NCI-H748 treated with DMSO at 0.1 percent for 48 hours (cell line): ENCODE results near the gene PARVB.

ENCODE experiments used
- DNase-seq: peaks from one replicate; lab custom pipeline; 2025; lab: John Stamatoyannopoulos, UW

Gene PARVB

GRCh38 chr22:44089717-44090570, 65.8 kb downstream of the PARVB start:
- DNase-seq, result no peak

GRCh38 chr22:44090571-44090905, 66.4 kb downstream of the PARVB start:
- DNase-seq, result no peak

GRCh38 chr22:44091021-44091721, 67.1 kb downstream of the PARVB start:
- DNase-seq, result no peak

GRCh38 chr22:44091751-44092150, 67.6 kb downstream of the PARVB start:
- DNase-seq, result no peak

- DNase-seq, result no peak
Measured at GRCh38 chr22:44092636-44093220, 68.6 kb downstream of the PARVB start.

GRCh38 chr22:44093791-44094190, 69.7 kb downstream of the PARVB start:
- no peak for DNase-seq

- DNase-seq, result no peak
Measured at GRCh38 chr22:44094751-44095302, 70.7 kb downstream of the PARVB start.

GRCh38 chr22:44096736-44097135, 72.6 kb downstream of the PARVB start:
- DNase-seq, result no peak

- no peak for DNase-seq
Measured at GRCh38 chr22:44097263-44098020, 73.3 kb downstream of the PARVB start.

- no peak for DNase-seq
Measured at GRCh38 chr22:44098021-44098739, 74.1 kb downstream of the PARVB start.

- DNase-seq, result no peak
Measured at GRCh38 chr22:44098966-44099530, 74.9 kb downstream of the PARVB start.

GRCh38 chr22:44099696-44100095, 75.6 kb downstream of the PARVB start:
- no peak for DNase-seq

- DNase-seq, result no peak
Measured at GRCh38 chr22:44100411-44100810, 76.3 kb downstream of the PARVB start.

- no peak for DNase-seq
Measured at GRCh38 chr22:44102121-44102520, 78.0 kb downstream of the PARVB start.

GRCh38 chr22:44102856-44103255, 78.8 kb downstream of the PARVB start:
- no peak for DNase-seq

- DNase-seq, result no peak
Measured at GRCh38 chr22:44103735-44104480, 79.8 kb downstream of the PARVB start.

GRCh38 chr22:44107340-44107739, 83.2 kb downstream of the PARVB start:
- no peak for DNase-seq

- DNase-seq, result no peak
Measured at GRCh38 chr22:44108076-44108475, 84.0 kb downstream of the PARVB start.

GRCh38 chr22:44108806-44109385, 84.8 kb downstream of the PARVB start:
- no peak for DNase-seq

GRCh38 chr22:44109416-44109815, 85.3 kb downstream of the PARVB start:
- no peak for DNase-seq
